ENCODE data around the gene ABCC2.

ABCC2 gene

DNA sequence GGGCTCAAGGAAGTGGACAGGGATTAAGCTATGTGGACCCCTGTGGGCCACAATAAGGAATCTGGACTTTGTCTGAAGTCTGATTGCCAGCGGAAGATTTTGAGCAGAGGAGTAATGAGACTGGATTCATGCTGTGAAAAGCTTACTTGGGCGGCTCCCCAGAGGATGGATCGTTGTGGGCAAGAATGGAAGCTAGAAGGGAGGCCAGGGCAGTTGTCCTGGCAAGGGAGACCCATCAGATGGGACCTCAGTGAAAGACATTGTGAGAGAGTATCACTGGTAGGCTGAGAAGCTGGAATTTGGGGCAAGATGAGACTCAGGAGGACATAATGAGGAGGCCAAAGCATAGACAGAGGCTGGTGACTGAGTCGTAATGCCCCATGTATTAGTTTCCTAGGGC, 15.6 kb downstream of the ABCC2 start:
- no peak overlapping the region for H3K4me3 ChIP-seq (ENCODE audit: low read length)
- H2AFZ ChIP-seq (ENCODE audit: low read length): no peak overlapping the region
- no peak overlapping the region for H3K4me2 ChIP-seq (ENCODE audit: low read depth, low read length)
- H3K9me3 ChIP-seq (replicated peaks; ENCODE audit: insufficient read depth, low read length): no peaks in the 10 kb centered on the region
- H3K79me2 ChIP-seq (ENCODE audit: low read length): no peaks in the 10 kb centered on the region
- H3K4me1 ChIP-seq (ENCODE audit: low read length): no peaks in the 10 kb centered on the region
- no peak for DNase-seq
- H3K27ac ChIP-seq (ENCODE audit: low read length): no peak overlapping the region
- no peak overlapping the region for H3K9ac ChIP-seq (ENCODE audit: low read length)
- TF ChIP-seq CTCF (IDR thresholded peaks at IDR 0.05; ENCODE audit: low read length): no peak
- TF ChIP-seq EZH2phosphoT487 (IDR thresholded peaks at IDR 0.05; ENCODE audit: low read length): no peak
- TF ChIP-seq EZH2 (optimal IDR thresholded peaks at IDR 0.05; ENCODE audit: low read depth, low read length): no peak
- no peaks in the 10 kb centered on the region for H3K36me3 ChIP-seq (replicated peaks; ENCODE audit: insufficient read depth, low read length)
- H3K27me3 ChIP-seq (replicated peaks; ENCODE audit: insufficient read depth, low read length): no peaks in the 10 kb centered on the region
- no peaks in the 10 kb centered on the region for H3F3A ChIP-seq (ENCODE audit: insufficient read depth, low read length)
- no peaks in the 10 kb centered on the region for H4K20me1 ChIP-seq (ENCODE audit: insufficient read depth, low read length)
- H3K9me2 ChIP-seq (replicated peaks; ENCODE audit: insufficient read depth, low read length): no peaks in the 10 kb centered on the region

GRCh38 chr10:99798920-99799319, 16.5 kb downstream of the ABCC2 start:
- H3K4me2 ChIP-seq (ENCODE audit: low read depth, low read length): no peak overlapping the region
- no peak overlapping the region for H2AFZ ChIP-seq (ENCODE audit: low read length)
- no peak overlapping the region for H3K4me3 ChIP-seq (ENCODE audit: low read length)
- no peaks in the 10 kb centered on the region for H3K36me3 ChIP-seq (replicated peaks; ENCODE audit: insufficient read depth, low read length)
- no peaks in the 10 kb centered on the region for H3K79me2 ChIP-seq (ENCODE audit: low read length)
- H3K4me1 ChIP-seq (ENCODE audit: low read length): no peaks in the 10 kb centered on the region
- no peaks in the 10 kb centered on the region for H3K27me3 ChIP-seq (replicated peaks; ENCODE audit: insufficient read depth, low read length)
- no peak for DNase-seq
- H3K9me2 ChIP-seq (replicated peaks; ENCODE audit: insufficient read depth, low read length): no peaks in the 10 kb centered on the region
- no peak overlapping the region for H3K9ac ChIP-seq (ENCODE audit: low read length)
- H3F3A ChIP-seq (ENCODE audit: insufficient read depth, low read length): no peaks in the 10 kb centered on the region
- no peaks in the 10 kb centered on the region for H4K20me1 ChIP-seq (ENCODE audit: insufficient read depth, low read length)
- H3K27ac ChIP-seq (ENCODE audit: low read length): no peak overlapping the region
- no peak for TF ChIP-seq EZH2 (optimal IDR thresholded peaks at IDR 0.05; ENCODE audit: low read depth, low read length)
- TF ChIP-seq EZH2phosphoT487 (IDR thresholded peaks at IDR 0.05; ENCODE audit: low read length): no peak
- no peak for TF ChIP-seq CTCF (IDR thresholded peaks at IDR 0.05; ENCODE audit: low read length)
- H3K9me3 ChIP-seq (replicated peaks; ENCODE audit: insufficient read depth, low read length): no peaks in the 10 kb centered on the region

- DNase-seq: no peak
- Histone ChIP-seq H3K4me2 (ENCODE audit: low read depth, low read length) (no peak overlapping the region), H2AFZ (ENCODE audit: low read length) (no peak overlapping the region), H3K9me2 (replicated peaks; ENCODE audit: insufficient read depth, low read length) (no peaks in the 10 kb centered on the region), H3K9me3 (replicated peaks; ENCODE audit: insufficient read depth, low read length) (no peaks in the 10 kb centered on the region), H4K20me1 (ENCODE audit: insufficient read depth, low read length) (no peaks in the 10 kb centered on the region), H3K79me2 (ENCODE audit: low read length) (no peaks in the 10 kb centered on the region), H3K4me3 (ENCODE audit: low read length) (no peak overlapping the region), H3K27ac (ENCODE audit: low read length) (no peak overlapping the region), H3K4me1 (ENCODE audit: low read length) (no peaks in the 10 kb centered on the region), H3K9ac (ENCODE audit: low read length) (no peak overlapping the region), H3K36me3 (replicated peaks; ENCODE audit: insufficient read depth, low read length) (no peaks in the 10 kb centered on the region), H3F3A (ENCODE audit: insufficient read depth, low read length) (no peaks in the 10 kb centered on the region), H3K27me3 (replicated peaks; ENCODE audit: insufficient read depth, low read length) (no peaks in the 10 kb centered on the region)
- no peak for TF ChIP-seq EZH2phosphoT487 (IDR thresholded peaks at IDR 0.05; ENCODE audit: low read length)
Observed at GRCh38 chr10:99799613-99800012, 17.2 kb downstream of the ABCC2 start.

GRCh38 chr10:99804471-99804870, 22.0 kb downstream of the ABCC2 start:
- H3K27ac ChIP-seq (ENCODE audit: low read length): no peak overlapping the region
- no peaks in the 10 kb centered on the region for H3K27me3 ChIP-seq (replicated peaks; ENCODE audit: insufficient read depth, low read length)
- H3K9me2 ChIP-seq (replicated peaks; ENCODE audit: insufficient read depth, low read length): no peaks in the 10 kb centered on the region
- H3K9me3 ChIP-seq (replicated peaks; ENCODE audit: insufficient read depth, low read length): no peaks in the 10 kb centered on the region
- H3F3A ChIP-seq (ENCODE audit: insufficient read depth, low read length): no peaks in the 10 kb centered on the region
- H3K79me2 ChIP-seq (ENCODE audit: low read length): no peaks in the 10 kb centered on the region
- H4K20me1 ChIP-seq (ENCODE audit: insufficient read depth, low read length): no peaks in the 10 kb centered on the region
- H3K4me2 ChIP-seq (ENCODE audit: low read depth, low read length): no peak overlapping the region
- H3K4me3 ChIP-seq (ENCODE audit: low read length): no peak overlapping the region
- H3K4me1 ChIP-seq (ENCODE audit: low read length): no peaks in the 10 kb centered on the region
- no peak overlapping the region for H3K9ac ChIP-seq (ENCODE audit: low read length)
- no peak for DNase-seq
- H3K36me3 ChIP-seq (replicated peaks; ENCODE audit: insufficient read depth, low read length): no peaks in the 10 kb centered on the region
- TF ChIP-seq CTCF (IDR thresholded peaks at IDR 0.05; ENCODE audit: low read length): no peak
- TF ChIP-seq EZH2 (optimal IDR thresholded peaks at IDR 0.05; ENCODE audit: low read depth, low read length): no peak
- TF ChIP-seq EZH2phosphoT487 (IDR thresholded peaks at IDR 0.05; ENCODE audit: low read length): no peak
- no peak overlapping the region for H2AFZ ChIP-seq (ENCODE audit: low read length)

Data from MM.1S (cell line).